ENCODE measurements around the gene CLMN.

The CLMN gene

GRCh38 chr14:95344536-95344935 is 24.8 kb upstream of the CLMN start:
- no peak for DNase-seq (ENCODE audit: low spot score)

- no peak for DNase-seq (ENCODE audit: low spot score)
Measured at GRCh38 chr14:95341564-95341963, 21.9 kb upstream of the CLMN start.

GRCh38 chr14:95341115-95341514 is 21.4 kb upstream of the CLMN start:
- no peak for DNase-seq (ENCODE audit: low spot score)

GRCh38 chr14:95340201-95340697 is 20.5 kb upstream of the CLMN start:
- DNase-seq (ENCODE audit: low spot score): no peak

GRCh38 chr14:95339301-95339865 is 19.7 kb upstream of the CLMN start:
- DNase-seq (ENCODE audit: low spot score): no peak

- no peak for DNase-seq (ENCODE audit: low spot score)
Measured at GRCh38 chr14:95338436-95338835, 18.7 kb upstream of the CLMN start.

- no peak for DNase-seq (ENCODE audit: low spot score)
Measured at GRCh38 chr14:95337041-95337595, 17.4 kb upstream of the CLMN start.

GRCh38 chr14:95336192-95336760 is 16.6 kb upstream of the CLMN start:
- no peak for DNase-seq (ENCODE audit: low spot score)

- DNase-seq (ENCODE audit: low spot score): no peak
Measured at GRCh38 chr14:95335071-95335470, 15.4 kb upstream of the CLMN start.

- DNase-seq (ENCODE audit: low spot score): no peak
Measured at GRCh38 chr14:95334044-95334443, 14.3 kb upstream of the CLMN start.

- no peak for DNase-seq (ENCODE audit: low spot score)
Measured at GRCh38 chr14:95332641-95333040, 12.9 kb upstream of the CLMN start.

- DNase-seq (ENCODE audit: low spot score): no peak
Measured at GRCh38 chr14:95331708-95332408, 12.2 kb upstream of the CLMN start.

- DNase-seq (ENCODE audit: low spot score): no peak
Measured at GRCh38 chr14:95330591-95331370, 11.1 kb upstream of the CLMN start.

GRCh38 chr14:95329941-95330340 is 10.2 kb upstream of the CLMN start:
- no peak for DNase-seq (ENCODE audit: low spot score)

- no peak for DNase-seq (ENCODE audit: low spot score)
Measured at GRCh38 chr14:95328729-95329503, 9.2 kb upstream of the CLMN start.

- DNase-seq (ENCODE audit: low spot score): no peak
Measured at GRCh38 chr14:95327558-95328374, 8.1 kb upstream of the CLMN start.

GRCh38 chr14:95326987-95327386 is 7.3 kb upstream of the CLMN start:
- no peak for DNase-seq (ENCODE audit: low spot score)

- DNase-seq (ENCODE audit: low spot score): no peak
Measured at GRCh38 chr14:95323917-95324316, 4.2 kb upstream of the CLMN start.

GRCh38 chr14:95323361-95323760 is 3.7 kb upstream of the CLMN start:
- DNase-seq (ENCODE audit: low spot score): no peak

- DNase-seq (ENCODE audit: low spot score): no peak
Measured at GRCh38 chr14:95322651-95323050, 2.9 kb upstream of the CLMN start.

All from CD4-positive, alpha-beta T cell treated with Interleukin-2 at 100 ng/mL for 4 hours (primary cell).